Progenitor cell of endocrine pancreas (in vitro differentiated cells): Measurements from ENCODE around the gene ITGB5. TPM values are rescaled to one million over a fixed set of nuclear protein-coding genes. Genes with fewer than 3 reads are reported as not detected.

ENCODE experiments used
- DNase-seq: peaks from one replicate; pipeline ENCODE4 v3.0.0; 2021; ENCODE audit warnings: low spot score; ENCODE audit not compliant: unreplicated experiment
- H3K27ac Mint-ChIP-seq: 2 replicates; pipeline ENCODE4 v1.8.0; 2021; ENCODE audit warnings: mild to moderate bottlenecking, moderate library complexity, mixed read lengths
- H3K27me3 Mint-ChIP-seq: 2 replicates; pipeline ENCODE4 v1.8.0; 2021; ENCODE audit warnings: mixed read lengths
- H3K36me3 Mint-ChIP-seq: 2 replicates; pipeline ENCODE4 v1.8.0; 2022; ENCODE audit warnings: mixed read lengths; ENCODE audit not compliant: insufficient read depth
- H3K4me1 Mint-ChIP-seq: 2 replicates; pipeline ENCODE4 v1.8.0; 2021; ENCODE audit warnings: low read depth, mixed read lengths
- H3K4me3 Mint-ChIP-seq: 2 replicates; pipeline ENCODE4 v1.8.0; 2021; ENCODE audit warnings: low read depth, mild to moderate bottlenecking, moderate library complexity, mixed read lengths
- H3K9me3 Mint-ChIP-seq: 2 replicates; pipeline ENCODE4 v1.8.0; 2021; ENCODE audit warnings: low read depth, mixed read lengths
- total RNA-seq: library from RNA; stranded (reverse); gene quantifications from 2 replicates; pipeline ENCODE4 v1.2.1, GENCODE V29; 2021
- TF ChIP-seq, protein P1 (sequence below): fragments of 200-600 bp; sonication (generic); IDR thresholded peaks from one replicate; pipeline ENCODE4 v1.5.0; 2021; ENCODE audit warnings: antibody characterized with exemption, mild to moderate bottlenecking; ENCODE audit not compliant: unreplicated experiment

Gene ITGB5
- total RNA-seq, 1 donor from 2014 or later, result 58.8 TPM

DNA sequence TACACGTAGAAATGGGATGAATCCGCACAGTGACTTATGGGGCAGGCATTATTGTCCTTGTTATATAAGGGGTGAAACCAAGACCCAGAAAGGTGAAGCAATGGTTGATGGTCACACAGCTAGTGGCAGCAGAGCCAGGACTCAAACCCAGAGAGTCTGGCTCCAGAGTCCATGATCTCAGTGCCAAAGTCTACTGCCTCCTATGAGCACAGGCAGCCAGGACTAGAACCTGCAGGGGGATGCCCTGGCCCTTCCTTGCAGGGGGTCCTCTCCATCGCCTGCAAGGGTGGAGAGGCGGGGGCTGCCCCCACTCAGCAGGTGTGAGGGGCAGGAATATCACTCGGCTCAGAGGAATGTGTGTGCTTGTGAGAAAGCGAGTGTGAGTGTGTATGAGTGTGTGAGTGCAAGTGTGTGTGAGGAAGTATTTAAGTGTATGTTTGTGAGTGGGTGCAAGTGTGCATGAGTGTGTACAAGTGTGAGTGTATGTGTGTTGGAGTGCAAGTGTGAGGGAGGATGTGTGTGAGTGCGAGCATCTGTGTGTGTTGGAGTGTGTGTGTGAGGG is 112.2 kb downstream of the ITGB5 start:
- no peak for DNase-seq
- peaks cover 13% of the 10 kb centered on the region for H3K36me3 Mint-ChIP-seq
- H3K9me3 Mint-ChIP-seq, result no peaks in the 10 kb centered on the region
- H3K27ac Mint-ChIP-seq, result peak overlapping the region; percentile 1
- no peaks in the 10 kb centered on the region for H3K4me1 Mint-ChIP-seq
- TF ChIP-seq, protein P1, sequence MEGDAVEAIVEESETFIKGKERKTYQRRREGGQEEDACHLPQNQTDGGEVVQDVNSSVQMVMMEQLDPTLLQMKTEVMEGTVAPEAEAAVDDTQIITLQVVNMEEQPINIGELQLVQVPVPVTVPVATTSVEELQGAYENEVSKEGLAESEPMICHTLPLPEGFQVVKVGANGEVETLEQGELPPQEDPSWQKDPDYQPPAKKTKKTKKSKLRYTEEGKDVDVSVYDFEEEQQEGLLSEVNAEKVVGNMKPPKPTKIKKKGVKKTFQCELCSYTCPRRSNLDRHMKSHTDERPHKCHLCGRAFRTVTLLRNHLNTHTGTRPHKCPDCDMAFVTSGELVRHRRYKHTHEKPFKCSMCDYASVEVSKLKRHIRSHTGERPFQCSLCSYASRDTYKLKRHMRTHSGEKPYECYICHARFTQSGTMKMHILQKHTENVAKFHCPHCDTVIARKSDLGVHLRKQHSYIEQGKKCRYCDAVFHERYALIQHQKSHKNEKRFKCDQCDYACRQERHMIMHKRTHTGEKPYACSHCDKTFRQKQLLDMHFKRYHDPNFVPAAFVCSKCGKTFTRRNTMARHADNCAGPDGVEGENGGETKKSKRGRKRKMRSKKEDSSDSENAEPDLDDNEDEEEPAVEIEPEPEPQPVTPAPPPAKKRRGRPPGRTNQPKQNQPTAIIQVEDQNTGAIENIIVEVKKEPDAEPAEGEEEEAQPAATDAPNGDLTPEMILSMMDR, result no peak
- H3K4me3 Mint-ChIP-seq, result no peak overlapping the region
- no peaks in the 10 kb centered on the region for H3K27me3 Mint-ChIP-seq

DNA sequence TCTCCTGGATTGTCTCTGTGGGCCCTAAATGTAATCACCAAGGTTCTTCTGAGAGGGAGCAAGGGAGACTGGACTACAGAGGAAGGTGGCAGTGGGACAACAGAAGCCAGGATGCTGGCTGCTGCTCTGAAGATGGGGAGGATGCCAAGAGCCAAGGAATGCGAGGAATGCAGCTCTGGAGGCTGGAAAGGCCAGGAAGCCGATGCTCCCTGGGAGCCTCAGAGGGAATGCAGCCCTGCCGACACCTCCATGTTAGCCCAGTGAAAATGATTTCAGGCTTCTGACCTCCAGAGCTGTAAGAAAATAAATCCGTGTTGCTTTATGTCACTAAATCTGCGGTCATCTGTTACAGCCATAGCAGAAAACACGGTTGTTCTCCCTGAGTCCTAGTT is 112.8 kb downstream of the ITGB5 start:
- H3K36me3 Mint-ChIP-seq, result peaks cover 13% of the 10 kb centered on the region
- no peak overlapping the region for H3K4me3 Mint-ChIP-seq
- no peak overlapping the region for H3K27ac Mint-ChIP-seq
- H3K27me3 Mint-ChIP-seq, result no peaks in the 10 kb centered on the region
- no peak for DNase-seq
- no peaks in the 10 kb centered on the region for H3K4me1 Mint-ChIP-seq
- TF ChIP-seq, protein P1, result no peak
- H3K9me3 Mint-ChIP-seq, result no peaks in the 10 kb centered on the region

DNA sequence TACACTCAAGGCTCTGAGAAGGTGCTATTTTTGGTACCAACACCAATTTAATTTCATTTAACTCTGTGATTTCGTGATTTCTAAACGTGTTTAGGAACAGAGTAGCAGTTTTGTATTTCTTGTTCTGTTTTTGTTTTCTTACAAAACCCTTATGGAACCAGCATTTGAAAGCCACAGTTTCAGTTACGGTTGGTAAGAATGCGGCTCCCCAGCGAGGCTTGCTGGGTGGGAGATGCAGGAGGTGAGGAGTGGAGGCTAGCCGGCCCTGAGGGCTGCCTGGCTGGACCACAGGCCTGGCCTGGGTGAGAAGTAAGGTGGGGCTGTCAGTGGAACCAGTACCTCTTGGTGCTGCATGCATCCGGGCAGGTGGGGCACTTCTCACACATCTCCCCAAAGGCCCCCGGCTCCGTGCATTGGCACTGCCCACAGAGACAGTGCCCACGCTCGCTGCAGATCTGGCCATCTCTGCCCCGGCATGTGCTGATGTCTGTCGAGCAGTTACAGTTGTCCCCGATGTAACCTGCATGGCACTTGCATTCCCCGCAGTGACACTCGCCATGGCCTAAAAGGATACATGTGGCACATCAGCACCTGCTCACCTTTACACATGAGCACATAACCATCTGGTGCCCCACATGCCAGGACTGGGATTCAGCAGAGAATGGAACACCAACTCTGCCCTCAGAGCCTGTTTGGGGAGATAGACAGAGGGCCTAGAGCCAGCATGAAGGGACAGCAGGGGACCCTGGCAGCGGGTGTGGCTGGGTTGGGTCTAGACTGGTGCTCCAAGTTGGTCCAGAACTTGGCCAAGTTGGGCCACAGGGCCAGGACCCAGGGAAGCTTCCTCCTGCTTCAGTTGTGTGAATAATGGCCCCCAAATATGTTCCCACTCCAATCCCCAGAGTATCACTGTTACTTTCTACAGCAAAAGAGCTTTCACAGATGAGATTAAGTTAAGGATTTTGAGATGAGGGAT is 113.5 kb downstream of the ITGB5 start:
- no peak for DNase-seq
- Mint-ChIP-seq H3K9me3 (no peaks in the 10 kb centered on the region), H3K27ac (no peak overlapping the region), H3K36me3 (peaks cover 12% of the 10 kb centered on the region), H3K4me1 (no peaks in the 10 kb centered on the region), H3K27me3 (no peaks in the 10 kb centered on the region), H3K4me3 (no peak overlapping the region)
- TF ChIP-seq, protein P1, result no peak

GRCh38 chr3:124772081-124772831 is 114.9 kb downstream of the ITGB5 start:
- no peak overlapping the region for H3K4me3 Mint-ChIP-seq
- no peaks in the 10 kb centered on the region for H3K27me3 Mint-ChIP-seq
- no peaks in the 10 kb centered on the region for H3K4me1 Mint-ChIP-seq
- TF ChIP-seq, protein P1, result no peak
- no peak overlapping the region for H3K27ac Mint-ChIP-seq
- peaks cover 11% of the 10 kb centered on the region for H3K36me3 Mint-ChIP-seq
- DNase-seq, result no peak
- H3K9me3 Mint-ChIP-seq, result no peaks in the 10 kb centered on the region

DNA sequence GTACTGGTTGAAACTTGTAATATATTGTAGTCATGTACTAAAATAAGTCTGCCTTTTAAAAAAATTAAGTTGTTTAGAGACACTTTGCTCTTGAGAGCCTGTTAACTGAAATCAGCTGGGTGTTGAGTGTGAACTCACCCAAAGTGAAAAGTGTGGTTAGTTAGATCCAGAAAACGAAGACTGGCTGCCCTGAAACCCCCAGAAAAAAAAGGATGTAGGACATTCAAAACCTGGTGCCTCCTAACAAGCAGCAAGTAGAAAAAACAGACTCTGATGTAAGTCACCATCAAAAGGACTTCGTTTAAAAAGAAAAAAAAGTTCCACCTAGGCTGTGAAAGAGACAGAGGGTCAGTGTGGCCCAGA is 116.1 kb downstream of the ITGB5 start:
- no peaks in the 10 kb centered on the region for H3K27me3 Mint-ChIP-seq
- no peaks in the 10 kb centered on the region for H3K9me3 Mint-ChIP-seq
- TF ChIP-seq, protein P1, result no peak
- no peak overlapping the region for H3K27ac Mint-ChIP-seq
- no peak overlapping the region for H3K4me3 Mint-ChIP-seq
- DNase-seq, result no peak
- peaks cover 11% of the 10 kb centered on the region for H3K36me3 Mint-ChIP-seq
- H3K4me1 Mint-ChIP-seq, result no peaks in the 10 kb centered on the region
